Activated T-helper 17 cell treated with anti-CD3 and anti-CD28 coated beads, Interleukin-2, amount 50 U/mL, for 72 hours (primary cell): ENCODE measurements around the gene ADAT3. TPM values are rescaled to one million over a fixed set of nuclear protein-coding genes. Genes with fewer than 3 reads are reported as not detected.

Experiments
- ATAC-seq: fragments of 150-1000 bp; cut with Tn5 transposase; replicated peaks from 2 replicates; pipeline ENCODE4 v1.10.0; 2021; ENCODE audit warnings: mild to moderate bottlenecking, moderate library complexity
- H3K27ac Mint-ChIP-seq: one replicate; pipeline ENCODE4 v1.8.0; 2022; ENCODE audit warnings: mixed read lengths
- H3K27me3 Mint-ChIP-seq: one replicate; pipeline ENCODE4 v1.8.0; 2022; ENCODE audit warnings: mixed read lengths
- H3K36me3 Mint-ChIP-seq: one replicate; pipeline ENCODE4 v1.8.0; 2022; ENCODE audit warnings: low read depth, mild to moderate bottlenecking, mixed read lengths
- H3K4me1 Mint-ChIP-seq: one replicate; pipeline ENCODE4 v1.8.0; 2022; ENCODE audit warnings: mixed read lengths
- H3K4me3 Mint-ChIP-seq: one replicate; pipeline ENCODE4 v1.8.0; 2022; ENCODE audit warnings: mild to moderate bottlenecking, mixed read lengths
- H3K9me3 Mint-ChIP-seq: one replicate; pipeline ENCODE4 v1.8.0; 2022; ENCODE audit warnings: mixed read lengths
- total RNA-seq, 2 donors: library from RNA; stranded (reverse); gene quantifications; one replicate each; pipeline ENCODE4 v1.2.3, GENCODE V29; 2022

The ADAT3 gene
- total RNA-seq, 2 donors from 2014 or later: 11.6 to 12.2 TPM

GRCh38 chr19:1925544-1925943, 20.3 kb downstream of the ADAT3 start:
- H3K4me3 Mint-ChIP-seq: no peak overlapping the region
- H3K27ac Mint-ChIP-seq: no peak overlapping the region
- peaks cover 10% of the 10 kb centered on the region for H3K36me3 Mint-ChIP-seq
- H3K4me1 Mint-ChIP-seq: peaks cover 8% of the 10 kb centered on the region
- no peaks in the 10 kb centered on the region for H3K9me3 Mint-ChIP-seq
- ATAC-seq: no peak
- no peaks in the 10 kb centered on the region for H3K27me3 Mint-ChIP-seq

- Mint-ChIP-seq H3K4me1 (peaks cover 14% of the 10 kb centered on the region), H3K36me3 (no peaks in the 10 kb centered on the region), H3K9me3 (no peaks in the 10 kb centered on the region), H3K27ac (no peak overlapping the region), H3K27me3 (no peaks in the 10 kb centered on the region), H3K4me3 (peak overlapping the region; percentile 57)
- peak; percentile 95 for ATAC-seq
These were observed 24.0 kb downstream of the ADAT3 start for GRCh38 chr19:1929021-1929742.

- Mint-ChIP-seq H3K27ac (no peak overlapping the region), H3K27me3 (no peaks in the 10 kb centered on the region), H3K4me1 (peaks cover 21% of the 10 kb centered on the region), H3K9me3 (no peaks in the 10 kb centered on the region), H3K36me3 (no peaks in the 10 kb centered on the region), H3K4me3 (no peak overlapping the region)
- ATAC-seq: no peak
These were observed 26.2 kb downstream of the ADAT3 start for GRCh38 chr19:1931445-1931844.

GRCh38 chr19:1932395-1932794, 27.2 kb downstream of the ADAT3 start:
- Mint-ChIP-seq H3K4me1 (peaks cover 26% of the 10 kb centered on the region), H3K4me3 (no peak overlapping the region), H3K27ac (no peak overlapping the region), H3K36me3 (no peaks in the 10 kb centered on the region), H3K9me3 (no peaks in the 10 kb centered on the region), H3K27me3 (no peaks in the 10 kb centered on the region)
- no peak for ATAC-seq

- ATAC-seq: no peak
- Mint-ChIP-seq H3K27ac (no peak overlapping the region), H3K4me3 (no peak overlapping the region), H3K36me3 (no peaks in the 10 kb centered on the region), H3K27me3 (no peaks in the 10 kb centered on the region), H3K9me3 (no peaks in the 10 kb centered on the region), H3K4me1 (peaks cover 18% of the 10 kb centered on the region)
These were observed 28.0 kb downstream of the ADAT3 start for GRCh38 chr19:1933244-1933643.

- Mint-ChIP-seq H3K4me3 (no peak overlapping the region), H3K27me3 (no peaks in the 10 kb centered on the region), H3K9me3 (no peaks in the 10 kb centered on the region), H3K4me1 (peaks cover 18% of the 10 kb centered on the region), H3K27ac (no peak overlapping the region), H3K36me3 (no peaks in the 10 kb centered on the region)
- no peak for ATAC-seq
These were observed 28.7 kb downstream of the ADAT3 start for GRCh38 chr19:1933942-1934341.

GRCh38 chr19:1935484-1936208, 30.4 kb downstream of the ADAT3 start:
- no peaks in the 10 kb centered on the region for H3K9me3 Mint-ChIP-seq
- peaks cover 23% of the 10 kb centered on the region for H3K4me1 Mint-ChIP-seq
- ATAC-seq: no peak
- H3K36me3 Mint-ChIP-seq: peaks cover 8% of the 10 kb centered on the region
- no peak overlapping the region for H3K4me3 Mint-ChIP-seq
- no peak overlapping the region for H3K27ac Mint-ChIP-seq
- H3K27me3 Mint-ChIP-seq: no peaks in the 10 kb centered on the region

GRCh38 chr19:1936430-1936829, 31.2 kb downstream of the ADAT3 start:
- H3K27ac Mint-ChIP-seq: peak overlapping the region; percentile 58
- H3K36me3 Mint-ChIP-seq: peaks cover 8% of the 10 kb centered on the region
- H3K4me3 Mint-ChIP-seq: no peak overlapping the region
- no peaks in the 10 kb centered on the region for H3K27me3 Mint-ChIP-seq
- H3K4me1 Mint-ChIP-seq: peaks cover 23% of the 10 kb centered on the region
- ATAC-seq: no peak
- no peaks in the 10 kb centered on the region for H3K9me3 Mint-ChIP-seq

- H3K9me3 Mint-ChIP-seq: no peaks in the 10 kb centered on the region
- peaks cover 11% of the 10 kb centered on the region for H3K36me3 Mint-ChIP-seq
- H3K27ac Mint-ChIP-seq: peak overlapping the region; percentile 58
- no peak for ATAC-seq
- no peaks in the 10 kb centered on the region for H3K27me3 Mint-ChIP-seq
- peaks cover 23% of the 10 kb centered on the region for H3K4me1 Mint-ChIP-seq
- no peak overlapping the region for H3K4me3 Mint-ChIP-seq
These were observed 31.9 kb downstream of the ADAT3 start for GRCh38 chr19:1936916-1937610.

GRCh38 chr19:1938071-1938470, 32.9 kb downstream of the ADAT3 start:
- Mint-ChIP-seq H3K27me3 (no peaks in the 10 kb centered on the region), H3K36me3 (peaks cover 16% of the 10 kb centered on the region), H3K4me1 (peaks cover 29% of the 10 kb centered on the region), H3K9me3 (no peaks in the 10 kb centered on the region), H3K4me3 (no peak overlapping the region), H3K27ac (no peak overlapping the region)
- ATAC-seq: no peak

- Mint-ChIP-seq H3K36me3 (peaks cover 21% of the 10 kb centered on the region), H3K27ac (peak within 1 kb of the TSS; percentile 90), H3K9me3 (no peaks in the 10 kb centered on the region), H3K4me1 (peaks cover 26% of the 10 kb centered on the region), H3K4me3 (peak within 1 kb of the TSS; percentile 92), H3K27me3 (no peaks in the 10 kb centered on the region)
- peak; percentile 61 for ATAC-seq
These were observed 36.2 kb downstream of the ADAT3 start, which contains the start of gene CSNK1G2 for GRCh38 chr19:1941146-1942077. CSNK1G2 (plus strand) TSS chr19:1941172; CDS start chr19:1969773, 28,601 bp downstream.

GRCh38 chr19:1942078-1942933, 37.1 kb downstream of the ADAT3 start:
- peak overlapping the region; percentile 90 for H3K27ac Mint-ChIP-seq
- no peaks in the 10 kb centered on the region for H3K9me3 Mint-ChIP-seq
- peak; percentile 68 for ATAC-seq
- peaks cover 21% of the 10 kb centered on the region for H3K36me3 Mint-ChIP-seq
- H3K27me3 Mint-ChIP-seq: no peaks in the 10 kb centered on the region
- peaks cover 21% of the 10 kb centered on the region for H3K4me1 Mint-ChIP-seq
- H3K4me3 Mint-ChIP-seq: peak overlapping the region; percentile 92

GRCh38 chr19:1942934-1943555, 37.8 kb downstream of the ADAT3 start:
- H3K36me3 Mint-ChIP-seq: peaks cover 21% of the 10 kb centered on the region
- H3K9me3 Mint-ChIP-seq: no peaks in the 10 kb centered on the region
- peak overlapping the region; percentile 92 for H3K4me3 Mint-ChIP-seq
- H3K4me1 Mint-ChIP-seq: peaks cover 21% of the 10 kb centered on the region
- peak overlapping the region; percentile 90 for H3K27ac Mint-ChIP-seq
- H3K27me3 Mint-ChIP-seq: no peaks in the 10 kb centered on the region
- no peak for ATAC-seq
